ENCODE results near the gene ADH7. TPM values are rescaled to one million over a fixed set of nuclear protein-coding genes. Genes with fewer than 3 reads are reported as not detected.

ADH7 gene
- total RNA-seq, 1 experiment from 2014 or later = not detected

GRCh38 chr4:99436976-99437722, 2.0 kb upstream of the ADH7 start:
- Histone ChIP-seq H3K4me3 (replicated peaks in 1 of 2; ENCODE audit: low read depth in 1 of 2, low read length in 2 of 2) (no peak overlapping the region), H4K20me1 (ENCODE audit: insufficient read depth) (no peaks in the 10 kb centered on the region), H3K9me2 (ENCODE audit: insufficient read depth) (no peaks in the 10 kb centered on the region), H3K79me2 (ENCODE audit: insufficient read depth, low read length) (no peaks in the 10 kb centered on the region), H3K4me1 (ENCODE audit: control insufficient read depth in 1 of 2, insufficient read depth in 2 of 2, low read length in 2 of 2) (no peaks in the 10 kb centered on the region), H3K4me2 (ENCODE audit: low read length) (no peak overlapping the region), H3K36me3 (ENCODE audit: control insufficient read depth in 1 of 2, insufficient read depth in 2 of 2, low read length in 2 of 2) (no peaks in the 10 kb centered on the region), H2AFZ (ENCODE audit: low read depth, low read length, poor library complexity, severe bottlenecking) (no peak overlapping the region), H3K27me3 (ENCODE audit: insufficient read depth, low read length) (no peaks in the 10 kb centered on the region), H3K9me3 (ENCODE audit: control insufficient read depth in 1 of 2, insufficient read depth in 1 of 2, low read depth in 1 of 2, low read length in 2 of 2) (no peaks in the 10 kb centered on the region), H3K9ac (ENCODE audit: low read length) (no peak overlapping the region), H3K27ac (ENCODE audit: low read depth, low read length) (no peak overlapping the region)
- ChIA-PET CTCF (no interaction called here), POLR2A (no interaction called here), RAD21 (ENCODE audit: low non-redundant PET in 1 of 2, low total read pairs in 2 of 2, uncharacterized antibody in 2 of 2, unreplicated experiment in 2 of 2) (no interaction called here)
- TF ChIP-seq ZFX (IDR thresholded peaks at IDR 0.05) (no peak), EZH2phosphoT487 (IDR thresholded peaks at IDR 0.05; ENCODE audit: borderline replicate concordance) (no peak), ZNF274 (IDR thresholded peaks at IDR 0.05; ENCODE audit: low read depth, low read length) (no peak)
- TF ChIP-seq, protein P1, sequence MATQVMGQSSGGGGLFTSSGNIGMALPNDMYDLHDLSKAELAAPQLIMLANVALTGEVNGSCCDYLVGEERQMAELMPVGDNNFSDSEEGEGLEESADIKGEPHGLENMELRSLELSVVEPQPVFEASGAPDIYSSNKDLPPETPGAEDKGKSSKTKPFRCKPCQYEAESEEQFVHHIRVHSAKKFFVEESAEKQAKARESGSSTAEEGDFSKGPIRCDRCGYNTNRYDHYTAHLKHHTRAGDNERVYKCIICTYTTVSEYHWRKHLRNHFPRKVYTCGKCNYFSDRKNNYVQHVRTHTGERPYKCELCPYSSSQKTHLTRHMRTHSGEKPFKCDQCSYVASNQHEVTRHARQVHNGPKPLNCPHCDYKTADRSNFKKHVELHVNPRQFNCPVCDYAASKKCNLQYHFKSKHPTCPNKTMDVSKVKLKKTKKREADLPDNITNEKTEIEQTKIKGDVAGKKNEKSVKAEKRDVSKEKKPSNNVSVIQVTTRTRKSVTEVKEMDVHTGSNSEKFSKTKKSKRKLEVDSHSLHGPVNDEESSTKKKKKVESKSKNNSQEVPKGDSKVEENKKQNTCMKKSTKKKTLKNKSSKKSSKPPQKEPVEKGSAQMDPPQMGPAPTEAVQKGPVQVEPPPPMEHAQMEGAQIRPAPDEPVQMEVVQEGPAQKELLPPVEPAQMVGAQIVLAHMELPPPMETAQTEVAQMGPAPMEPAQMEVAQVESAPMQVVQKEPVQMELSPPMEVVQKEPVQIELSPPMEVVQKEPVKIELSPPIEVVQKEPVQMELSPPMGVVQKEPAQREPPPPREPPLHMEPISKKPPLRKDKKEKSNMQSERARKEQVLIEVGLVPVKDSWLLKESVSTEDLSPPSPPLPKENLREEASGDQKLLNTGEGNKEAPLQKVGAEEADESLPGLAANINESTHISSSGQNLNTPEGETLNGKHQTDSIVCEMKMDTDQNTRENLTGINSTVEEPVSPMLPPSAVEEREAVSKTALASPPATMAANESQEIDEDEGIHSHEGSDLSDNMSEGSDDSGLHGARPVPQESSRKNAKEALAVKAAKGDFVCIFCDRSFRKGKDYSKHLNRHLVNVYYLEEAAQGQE (IDR thresholded peaks at IDR 0.05; ENCODE audit: low read depth) = no peak
- ATAC-seq = no peak
- no peak for DNase-seq (ENCODE audit: low read depth, low spot score)
- intact Hi-C loops (cut with micrococcal nuclease) = no loop called here
- no TSS peak for BruUV-seq (replicated peaks)

GRCh38 chr4:99436462-99436861, 1.3 kb upstream of the ADH7 start:
- BruUV-seq (replicated peaks) = no TSS peak
- no peaks in the 10 kb centered on the region for H3K9me2 ChIP-seq (ENCODE audit: insufficient read depth)
- H3K27me3 ChIP-seq (ENCODE audit: insufficient read depth, low read length) = no peaks in the 10 kb centered on the region
- no peak overlapping the region for H3K4me3 ChIP-seq (replicated peaks in 1 of 2; ENCODE audit: low read depth in 1 of 2, low read length in 2 of 2)
- H3K4me2 ChIP-seq (ENCODE audit: low read length) = no peak overlapping the region
- H3K79me2 ChIP-seq (ENCODE audit: insufficient read depth, low read length) = no peaks in the 10 kb centered on the region
- ChIA-PET CTCF (no interaction called here), RAD21 (ENCODE audit: low non-redundant PET in 1 of 2, low total read pairs in 2 of 2, uncharacterized antibody in 2 of 2, unreplicated experiment in 2 of 2) (no interaction called here), POLR2A (no interaction called here)
- no peak overlapping the region for H2AFZ ChIP-seq (ENCODE audit: low read depth, low read length, poor library complexity, severe bottlenecking)
- intact Hi-C loops (cut with micrococcal nuclease) = no loop called here
- no peak for ATAC-seq
- H3K9me3 ChIP-seq (ENCODE audit: control insufficient read depth in 1 of 2, insufficient read depth in 1 of 2, low read depth in 1 of 2, low read length in 2 of 2) = no peaks in the 10 kb centered on the region
- H3K36me3 ChIP-seq (ENCODE audit: control insufficient read depth in 1 of 2, insufficient read depth in 2 of 2, low read length in 2 of 2) = no peaks in the 10 kb centered on the region
- no peak for DNase-seq (ENCODE audit: low read depth, low spot score)
- H3K27ac ChIP-seq (ENCODE audit: low read depth, low read length) = no peak overlapping the region
- H3K4me1 ChIP-seq (ENCODE audit: control insufficient read depth in 1 of 2, insufficient read depth in 2 of 2, low read length in 2 of 2) = no peaks in the 10 kb centered on the region
- no peak overlapping the region for H3K9ac ChIP-seq (ENCODE audit: low read length)
- H4K20me1 ChIP-seq (ENCODE audit: insufficient read depth) = no peaks in the 10 kb centered on the region
- TF ChIP-seq ELF1 (IDR thresholded peaks at IDR 0.05; ENCODE audit: borderline replicate concordance, low read depth) (no peak), ZBTB33 (IDR thresholded peaks at IDR 0.05; ENCODE audit: extremely low read depth, insufficient replicate concordance, low read length) (no peak), ZFX (IDR thresholded peaks at IDR 0.05) (no peak), CEBPB (IDR thresholded peaks at IDR 0.05; ENCODE audit: low read depth) (no peak), SRF (IDR thresholded peaks at IDR 0.05; ENCODE audit: low read depth) (no peak), SIN3A (IDR thresholded peaks at IDR 0.05; ENCODE audit: low read depth) (no peak), EZH2 (IDR thresholded peaks at IDR 0.05) (no peak), POLR2AphosphoS5 (IDR thresholded peaks at IDR 0.05; ENCODE audit: low read depth, low read length) (no peak), TCF7L2 (IDR thresholded peaks at IDR 0.05; ENCODE audit: borderline replicate concordance, extremely low read depth, insufficient read depth, insufficient read length) (no peak), SP1 (IDR thresholded peaks at IDR 0.05; ENCODE audit: low read depth) (no peak), CBX3 (IDR thresholded peaks at IDR 0.05; ENCODE audit: low read depth) (no peak)
- TF ChIP-seq, protein P2, sequence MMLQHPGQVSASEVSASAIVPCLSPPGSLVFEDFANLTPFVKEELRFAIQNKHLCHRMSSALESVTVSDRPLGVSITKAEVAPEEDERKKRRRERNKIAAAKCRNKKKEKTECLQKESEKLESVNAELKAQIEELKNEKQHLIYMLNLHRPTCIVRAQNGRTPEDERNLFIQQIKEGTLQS (IDR thresholded peaks at IDR 0.05) = no peak

All from HCT116 (cell line).